Sciatic nerve (tissue), 2 donors: ENCODE measurements around the gene XPOT. TPM values are rescaled to one million over a fixed set of nuclear protein-coding genes. Genes with fewer than 3 reads are reported as not detected.
A peak's percentile ranks its signal among the peaks of the same experiment; 100 is the strongest.
"Not testable (repeated sequence)": the region's sequence is repeated elsewhere in the genome, so short reads cannot be mapped to it uniquely, and the experiment has no call there.

Experiments
- ATAC-seq: fragments of 200-7000 bp; cut with Tn5 transposase; one replicate; pipeline ENCODE4 v1.9.1; 2020; ENCODE audit warnings: mild to moderate bottlenecking, moderate library complexity
- DNase-seq: peaks from one replicate; pipeline ENCODE4 v3.0.0-alpha.2; 2020; ENCODE audit warnings: low spot score
- intact Hi-C: fragments of 100-400 bp; cut with DNase I; formaldehyde crosslinking; loops from one replicate; pipeline ENCODE4 v1.14.2; 2022
- total RNA-seq: library from RNA; stranded (reverse); fragmentation: NEBNext Ultra II Directional; extraction: Animal tissue kit (Norgen Biotek cat#: 25700); gene quantifications from one replicate; pipeline ENCODE4 v1.2.1, GENCODE V29; 2021
- donor health status: DM: no; HTN: no; CAD: no.
- donor health status: DM: no; HTN: no; CAD: no.

Gene XPOT
- total RNA-seq = 68.3 TPM

GRCh38 chr12:64403707-64404469, at the start of gene XPOT:
XPOT (plus strand) TSS chr12:64404392; CDS start chr12:64410036, 5,644 bp downstream.
- intact Hi-C loops = no loop called here
- DNase-seq (peak; percentile 95), ATAC-seq (peak; percentile 99)

GRCh38 chr12:64356209-64356608, 48.0 kb upstream of the XPOT start:
- DNase-seq, intact Hi-C loops, ATAC-seq: not testable (repeated sequence)

- DNase-seq, intact Hi-C loops, ATAC-seq: not testable (repeated sequence)
These were observed 43.0 kb upstream of the XPOT start for GRCh38 chr12:64361173-64361572.

- ATAC-seq (no peak), DNase-seq (no peak)
- intact Hi-C loops = no loop called here
These were observed 41.4 kb upstream of the XPOT start for GRCh38 chr12:64362721-64363305.

GRCh38 chr12:64383675-64384074, 20.5 kb upstream of the XPOT start:
- ATAC-seq (no peak), DNase-seq (no peak)
- intact Hi-C loops = no loop called here

- no peak for ATAC-seq
- DNase-seq = no peak
- intact Hi-C loops = no loop called here
These were observed 19.2 kb upstream of the XPOT start for GRCh38 chr12:64385019-64385418.

- no peak for DNase-seq
- no peak for ATAC-seq
- intact Hi-C loops = no loop called here
These were observed 18.7 kb upstream of the XPOT start for GRCh38 chr12:64385468-64385867.

- intact Hi-C loops = no loop called here
- no peak for ATAC-seq
These were observed 16.9 kb upstream of the XPOT start for GRCh38 chr12:64387197-64387816.

GRCh38 chr12:64389154-64389553, 15.0 kb upstream of the XPOT start:
- intact Hi-C loops = loop anchor here (1.0 kb wide), 1 partner anchor 37 kb away; no protein-coding TSS in a partner anchor
- DNase-seq = no peak
- ATAC-seq = no peak

More at GRCh38 chr12:64387197-64387816, 16.9 kb upstream of the XPOT start:
- no peak for DNase-seq

- peak; percentile 34 for ATAC-seq
- peak; percentile 64 for DNase-seq
- intact Hi-C loops = no loop called here
These were observed 13.8 kb upstream of the XPOT start, which contains the start of gene C12orf56 for GRCh38 chr12:64390275-64390851. C12orf56 (minus strand) TSS chr12:64390758; CDS start chr12:64390565, 193 bp downstream.

- ATAC-seq = no peak
- intact Hi-C loops = no loop called here
- DNase-seq = no peak
These were observed 12.0 kb upstream of the XPOT start for GRCh38 chr12:64392221-64392620.

GRCh38 chr12:64395739-64396138, 8.5 kb upstream of the XPOT start:
- no peak for ATAC-seq
- intact Hi-C loops = no loop called here
- DNase-seq = no peak

GRCh38 chr12:64400041-64400440, 4.2 kb upstream of the XPOT start:
- intact Hi-C loops = no loop called here
- no peak for ATAC-seq
- DNase-seq = no peak

GRCh38 chr12:64402181-64402580, 2.0 kb upstream of the XPOT start:
- no peak for ATAC-seq
- no peak for DNase-seq
- intact Hi-C loops = no loop called here

GRCh38 chr12:64404470-64405256, 471 bp downstream of the XPOT start:
- ATAC-seq = peak; percentile 63
- intact Hi-C loops = no loop called here
- DNase-seq = peak; percentile 78

GRCh38 chr12:64407342-64408223, 3.4 kb downstream of the XPOT start:
- intact Hi-C loops = no loop called here
- ATAC-seq (no peak), DNase-seq (no peak)

GRCh38 chr12:64411427-64411826, 7.2 kb downstream of the XPOT start:
- intact Hi-C loops = no loop called here
- ATAC-seq = no peak
- DNase-seq = no peak

GRCh38 chr12:64412459-64412858, 8.3 kb downstream of the XPOT start:
- ATAC-seq (no peak), DNase-seq (no peak)
- intact Hi-C loops = no loop called here
